ENCODE results near the gene SEMA3F.

The SEMA3F gene

GRCh38 chr3:50193286-50193685 is 38.2 kb downstream of the SEMA3F start:
- DNase-seq (ENCODE audit: low read depth, low spot score), result no peak

GRCh38 chr3:50193746-50194127 is 38.6 kb downstream of the SEMA3F start:
- DNase-seq (ENCODE audit: low read depth, low spot score), result no peak

- DNase-seq (ENCODE audit: low read depth, low spot score), result no peak
Observed at GRCh38 chr3:50194128-50194902, 39.2 kb downstream of the SEMA3F start.

GRCh38 chr3:50194903-50195500 is 39.9 kb downstream of the SEMA3F start:
- no peak for DNase-seq (ENCODE audit: low read depth, low spot score)

DNA sequence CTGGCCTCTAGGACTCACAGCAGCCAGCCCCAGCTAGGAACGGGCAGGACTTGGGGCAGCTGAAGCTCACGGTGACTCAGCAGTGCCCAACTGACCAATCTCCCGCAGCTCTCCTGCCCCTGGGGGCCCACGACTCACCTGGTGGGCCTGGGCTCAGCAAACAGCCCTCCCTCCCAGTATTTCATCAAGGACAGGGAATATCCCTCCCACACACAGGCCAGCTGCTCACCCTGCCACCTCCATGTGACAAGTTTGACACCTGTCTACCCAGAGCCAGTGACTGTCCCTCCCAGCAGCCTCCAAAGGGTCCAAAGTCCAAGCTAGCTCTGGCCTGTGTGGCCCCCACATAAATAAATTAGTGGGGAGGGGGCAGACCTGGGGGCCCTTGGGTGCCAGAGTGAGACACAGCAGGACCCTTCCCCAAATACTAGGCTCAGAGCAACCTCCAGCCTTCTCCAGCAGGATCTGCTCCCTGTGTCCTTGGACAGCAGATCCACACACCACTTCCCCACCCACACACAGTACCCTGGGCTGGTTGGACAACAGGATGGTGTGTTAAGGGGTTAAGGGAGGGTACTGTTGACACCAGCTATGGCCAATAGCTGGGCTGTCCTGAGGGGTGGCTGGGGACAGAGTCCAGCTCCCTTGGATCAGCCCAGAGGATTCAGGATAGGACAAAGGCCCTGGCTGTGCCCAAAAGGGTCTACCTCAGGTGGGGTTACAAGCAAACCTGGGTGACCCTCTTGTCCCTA is 40.6 kb downstream of the SEMA3F start:
- no peak for DNase-seq (ENCODE audit: low read depth, low spot score)

- no peak for DNase-seq (ENCODE audit: low read depth, low spot score)
Observed at GRCh38 chr3:50196253-50196801, 41.2 kb downstream of the SEMA3F start.

GRCh38 chr3:50201573-50202315 is 46.6 kb downstream of the SEMA3F start:
- no peak for DNase-seq (ENCODE audit: low read depth, low spot score)

- DNase-seq (ENCODE audit: low read depth, low spot score), result no peak
Observed at GRCh38 chr3:50202353-50203112, 47.4 kb downstream of the SEMA3F start.

GRCh38 chr3:50203113-50203808 is 48.1 kb downstream of the SEMA3F start:
- no peak for DNase-seq (ENCODE audit: low read depth, low spot score)

GRCh38 chr3:50203809-50204803 is 49.0 kb downstream of the SEMA3F start:
- no peak for DNase-seq (ENCODE audit: low read depth, low spot score)

DNA sequence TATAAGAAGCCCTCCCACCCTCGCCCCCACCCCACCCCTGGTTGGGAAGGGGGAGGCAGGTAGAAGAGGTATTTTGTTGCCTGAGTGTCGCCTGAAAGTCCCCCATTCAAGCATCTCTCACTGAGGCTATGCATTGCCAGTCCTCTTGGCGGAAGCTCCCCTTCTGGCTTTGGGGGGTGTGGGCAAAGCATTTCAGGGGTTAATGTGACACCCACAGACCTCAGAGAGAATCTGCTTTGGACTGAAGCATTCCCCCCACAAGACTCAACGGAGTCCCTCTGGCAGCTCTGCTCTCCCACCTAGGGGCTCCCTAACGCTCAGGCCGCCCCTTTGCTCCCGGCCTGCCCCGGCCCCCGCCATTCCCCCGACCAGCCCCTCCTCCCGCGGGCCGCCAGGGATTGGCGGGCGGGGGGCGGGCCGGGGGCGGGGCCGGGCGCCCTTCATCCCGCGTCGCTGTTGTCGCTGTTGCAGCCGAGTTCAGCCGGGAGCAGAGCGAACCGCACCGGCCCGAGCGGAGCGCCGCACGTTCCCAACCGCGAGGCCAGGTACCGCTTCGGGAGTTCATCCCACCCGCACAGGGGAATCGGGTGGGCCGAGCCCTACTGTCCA is 49.8 kb downstream of the SEMA3F start, which contains the start of gene SLC38A3:
SLC38A3 (plus strand) TSS at position 468 of the 609 bp plus-strand sequence. CDS start 8,929 bp downstream, outside the sequence.
- DNase-seq (ENCODE audit: low read depth, low spot score), result no peak

- no peak for DNase-seq (ENCODE audit: low read depth, low spot score)
Observed at GRCh38 chr3:50205413-50206276, 50.5 kb downstream of the SEMA3F start.

- DNase-seq (ENCODE audit: low read depth, low spot score), result no peak
Observed at GRCh38 chr3:50207359-50208042, 52.4 kb downstream of the SEMA3F start.

- no peak for DNase-seq (ENCODE audit: low read depth, low spot score)
Observed at GRCh38 chr3:50208677-50209344, 53.7 kb downstream of the SEMA3F start.

- no peak for DNase-seq (ENCODE audit: low read depth, low spot score)
Observed at GRCh38 chr3:50210176-50210509, 55.0 kb downstream of the SEMA3F start.
